A549 (cell line): Measurements from ENCODE around the gene NDRG4.

ENCODE experiments used
- EP300 ChIP-seq, 2 experiments: fragments of >200 bp; sonication (Bioruptor Twin); formaldehyde crosslinking; IDR thresholded peaks; 2 replicates in 1 of 2; 3 replicates in 1 of 2; pipeline ENCODE4 v1.6.1; 2016 to 2017
- HDAC2 ChIP-seq: fragments of 200-600 bp; sonication (generic); IDR thresholded peaks from 2 replicates; pipeline ENCODE4 v1.6.1; 2016
- KDM1A ChIP-seq: fragments of 200-600 bp; sonication (generic); IDR thresholded peaks from 2 replicates; pipeline ENCODE4 v1.6.1; 2016; ENCODE audit warnings: low read depth, mild to moderate bottlenecking
- MAFK ChIP-seq: fragments of 450-650 bp; IDR thresholded peaks from 2 replicates; pipeline ENCODE4 v1.6.1; 2014; ENCODE audit not compliant: partially characterized antibody
- NFE2L2 ChIP-seq: fragments of 150-350 bp; conservative IDR thresholded peaks from 2 replicates; pipeline ENCODE4 v1.6.1; 2014; ENCODE audit warnings: low read length
- NPAS2 ChIP-seq: fragments of 250-450 bp; sonication (Bioruptor Pico); IDR thresholded peaks from 2 replicates; pipeline ENCODE4 v1.8.0; 2022; ENCODE audit warnings: mild to moderate bottlenecking, moderate library complexity, borderline replicate concordance
- NR3C1 ChIP-seq: fragments of >200 bp; sonication (Bioruptor Twin); formaldehyde crosslinking; IDR thresholded peaks from 3 replicates; pipeline ENCODE4 v1.6.1; 2017
- POLR2A ChIP-seq: IDR thresholded peaks from 2 replicates; pipeline ENCODE4 v1.6.1; 2012; ENCODE audit warnings: mild to moderate bottlenecking, low read length
- RFX5 ChIP-seq: fragments of 450-650 bp; IDR thresholded peaks from 2 replicates; pipeline ENCODE4 v1.7.1; 2014; ENCODE audit warnings: antibody characterized with exemption, mild to moderate bottlenecking, moderate library complexity
- SMC3 ChIP-seq: fragments of >200 bp; sonication (Bioruptor Twin); formaldehyde crosslinking; IDR thresholded peaks from 3 replicates; pipeline ENCODE4 v1.6.1; 2018; ENCODE audit warnings: inconsistent platforms
- TF ChIP-seq, protein P1 (sequence below): IDR thresholded peaks from 2 replicates; pipeline ENCODE4 v1.6.1; 2012
- TF ChIP-seq, protein P2 (sequence below): fragments of >200 bp; sonication (Bioruptor Twin); formaldehyde crosslinking; IDR thresholded peaks from 3 replicates; pipeline ENCODE4 v1.5.1; 2016

DNA sequence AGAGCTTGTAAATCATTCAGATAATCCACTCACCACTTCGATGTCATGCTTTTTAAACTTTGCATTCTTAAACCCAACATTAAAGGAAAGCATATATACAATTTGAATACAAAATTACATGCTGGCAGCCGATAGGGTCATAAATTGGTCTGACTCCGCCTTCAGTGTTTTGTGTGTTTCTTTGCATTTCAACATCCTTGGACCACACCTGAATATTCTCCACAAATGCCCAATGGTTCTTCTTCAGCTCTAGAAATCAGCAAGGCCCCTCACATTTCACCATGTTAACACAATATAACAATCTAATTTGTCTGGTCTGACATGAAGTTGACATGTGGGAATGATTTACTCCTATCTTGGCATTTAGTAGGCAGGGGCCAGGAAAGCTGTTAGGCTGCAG, 32.5 kb downstream of the NDRG4 start:
- TF ChIP-seq, protein P1, sequence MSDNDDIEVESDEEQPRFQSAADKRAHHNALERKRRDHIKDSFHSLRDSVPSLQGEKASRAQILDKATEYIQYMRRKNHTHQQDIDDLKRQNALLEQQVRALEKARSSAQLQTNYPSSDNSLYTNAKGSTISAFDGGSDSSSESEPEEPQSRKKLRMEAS: no peak
- TF ChIP-seq POLR2A (no peak), NPAS2 (CRISPR knock-in tag) (no peak), MAFK (no peak), KDM1A (no peak), HDAC2 (no peak), RFX5 (no peak), EP300 (IDR thresholded peaks at IDR 0.05) (no peak), NR3C1 (no peak), SMC3 (no peak), NFE2L2 (no peak)
- TF ChIP-seq, protein P2, sequence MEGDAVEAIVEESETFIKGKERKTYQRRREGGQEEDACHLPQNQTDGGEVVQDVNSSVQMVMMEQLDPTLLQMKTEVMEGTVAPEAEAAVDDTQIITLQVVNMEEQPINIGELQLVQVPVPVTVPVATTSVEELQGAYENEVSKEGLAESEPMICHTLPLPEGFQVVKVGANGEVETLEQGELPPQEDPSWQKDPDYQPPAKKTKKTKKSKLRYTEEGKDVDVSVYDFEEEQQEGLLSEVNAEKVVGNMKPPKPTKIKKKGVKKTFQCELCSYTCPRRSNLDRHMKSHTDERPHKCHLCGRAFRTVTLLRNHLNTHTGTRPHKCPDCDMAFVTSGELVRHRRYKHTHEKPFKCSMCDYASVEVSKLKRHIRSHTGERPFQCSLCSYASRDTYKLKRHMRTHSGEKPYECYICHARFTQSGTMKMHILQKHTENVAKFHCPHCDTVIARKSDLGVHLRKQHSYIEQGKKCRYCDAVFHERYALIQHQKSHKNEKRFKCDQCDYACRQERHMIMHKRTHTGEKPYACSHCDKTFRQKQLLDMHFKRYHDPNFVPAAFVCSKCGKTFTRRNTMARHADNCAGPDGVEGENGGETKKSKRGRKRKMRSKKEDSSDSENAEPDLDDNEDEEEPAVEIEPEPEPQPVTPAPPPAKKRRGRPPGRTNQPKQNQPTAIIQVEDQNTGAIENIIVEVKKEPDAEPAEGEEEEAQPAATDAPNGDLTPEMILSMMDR: no peak
